GM13976 (cell line): Measurements from ENCODE around the gene PRCP.

Experiments
- DNase-seq: peaks from one replicate; pipeline ENCODE4 v3.0.0; 2012; ENCODE audit warnings: low spot score
- in situ Hi-C: fragments of 300-500 bp; cut with MboI; formaldehyde crosslinking; loops from one replicate; pipeline ENCODE4 v1.12.0; 2022; ENCODE audit warnings: low sequenced_read_pairs, mixed read lengths, inconsistent platforms; ENCODE audit not compliant: unreplicated experiment
- TF ChIP-seq, protein P1 (sequence below): IDR thresholded peaks from 2 replicates; pipeline ENCODE4 v1.5.1; 2012; ENCODE audit warnings: borderline replicate concordance, mild to moderate bottlenecking; ENCODE audit not compliant: insufficient read depth; ENCODE audit errors: extremely low read depth, missing control alignments, control extremely low read depth

PRCP gene

DNA sequence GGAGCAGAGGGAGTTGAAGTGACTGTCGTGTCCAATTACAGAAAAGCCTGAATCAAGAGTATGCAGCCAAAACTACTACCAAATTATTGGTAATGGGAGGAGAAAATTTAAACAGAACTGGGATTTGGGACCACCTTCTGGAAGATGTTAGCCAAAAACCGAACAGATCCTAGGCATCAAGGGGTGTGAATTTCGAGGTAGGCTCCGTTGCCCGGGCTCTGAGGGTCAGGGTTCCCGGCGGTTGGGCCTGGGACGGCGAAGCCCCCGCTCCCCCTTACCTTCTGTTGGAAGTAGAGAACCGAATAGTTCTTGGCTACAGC lies 313 bp downstream of the PRCP start:
- in situ Hi-C loops, result loop anchor here (10.0 kb wide), 1 partner anchor 175 kb away; the partner anchor contains the start of gene RAB30
- DNase-seq, result no peak
- TF ChIP-seq, protein P1, sequence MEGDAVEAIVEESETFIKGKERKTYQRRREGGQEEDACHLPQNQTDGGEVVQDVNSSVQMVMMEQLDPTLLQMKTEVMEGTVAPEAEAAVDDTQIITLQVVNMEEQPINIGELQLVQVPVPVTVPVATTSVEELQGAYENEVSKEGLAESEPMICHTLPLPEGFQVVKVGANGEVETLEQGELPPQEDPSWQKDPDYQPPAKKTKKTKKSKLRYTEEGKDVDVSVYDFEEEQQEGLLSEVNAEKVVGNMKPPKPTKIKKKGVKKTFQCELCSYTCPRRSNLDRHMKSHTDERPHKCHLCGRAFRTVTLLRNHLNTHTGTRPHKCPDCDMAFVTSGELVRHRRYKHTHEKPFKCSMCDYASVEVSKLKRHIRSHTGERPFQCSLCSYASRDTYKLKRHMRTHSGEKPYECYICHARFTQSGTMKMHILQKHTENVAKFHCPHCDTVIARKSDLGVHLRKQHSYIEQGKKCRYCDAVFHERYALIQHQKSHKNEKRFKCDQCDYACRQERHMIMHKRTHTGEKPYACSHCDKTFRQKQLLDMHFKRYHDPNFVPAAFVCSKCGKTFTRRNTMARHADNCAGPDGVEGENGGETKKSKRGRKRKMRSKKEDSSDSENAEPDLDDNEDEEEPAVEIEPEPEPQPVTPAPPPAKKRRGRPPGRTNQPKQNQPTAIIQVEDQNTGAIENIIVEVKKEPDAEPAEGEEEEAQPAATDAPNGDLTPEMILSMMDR, result no peak

DNA sequence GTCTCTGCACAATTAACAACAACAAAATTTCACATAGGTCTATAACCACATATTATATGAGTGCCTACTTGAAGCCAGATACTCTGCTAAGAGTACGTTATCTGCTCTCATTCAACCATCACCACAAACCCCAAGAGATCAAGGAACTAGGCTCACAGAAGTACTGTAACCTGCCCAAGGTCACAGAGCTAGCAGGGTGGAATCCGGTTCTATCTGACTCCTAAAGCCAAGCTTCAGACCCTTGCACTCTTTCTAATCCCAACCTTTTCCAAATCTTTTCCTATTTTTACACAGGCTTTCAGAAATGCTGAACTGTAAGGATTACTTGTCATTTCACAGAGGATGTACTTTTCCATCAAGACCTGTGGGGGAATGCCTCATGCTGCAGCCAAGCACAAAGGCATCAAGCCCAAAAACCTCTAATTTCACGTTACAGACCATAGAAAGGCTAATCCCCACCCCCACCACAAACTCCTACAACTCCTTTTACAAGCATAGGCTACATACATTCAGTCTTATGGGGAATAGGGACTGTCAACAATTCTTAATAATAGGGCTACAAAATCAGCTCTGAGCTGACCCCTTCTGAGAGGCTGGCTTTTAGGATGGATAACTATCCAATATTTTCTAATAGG lies 927 bp downstream of the PRCP start:
- in situ Hi-C loops, result no loop called here
- DNase-seq, result no peak
- TF ChIP-seq, protein P1, result no peak

DNA sequence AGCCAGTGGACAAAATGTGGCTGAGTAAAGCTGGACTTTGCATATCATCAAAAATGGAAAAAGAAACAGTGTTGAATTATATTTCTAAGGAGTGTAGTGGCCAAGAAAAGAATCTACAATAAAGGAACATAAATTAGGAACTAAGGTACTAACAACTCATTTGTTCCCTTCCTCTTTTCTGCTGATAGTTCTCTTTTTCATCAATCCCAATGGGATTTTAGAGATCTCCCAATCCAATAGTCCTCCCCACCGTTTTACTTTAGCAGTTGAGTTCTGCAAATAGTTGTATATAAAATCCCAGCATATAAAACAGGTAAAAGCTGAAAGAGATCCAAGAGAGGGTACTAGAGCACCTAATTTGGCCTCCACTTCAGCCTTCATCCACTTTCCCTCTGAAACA lies 2.0 kb downstream of the PRCP start:
- TF ChIP-seq, protein P1, result no peak
- in situ Hi-C loops, result no loop called here
- no peak for DNase-seq

DNA sequence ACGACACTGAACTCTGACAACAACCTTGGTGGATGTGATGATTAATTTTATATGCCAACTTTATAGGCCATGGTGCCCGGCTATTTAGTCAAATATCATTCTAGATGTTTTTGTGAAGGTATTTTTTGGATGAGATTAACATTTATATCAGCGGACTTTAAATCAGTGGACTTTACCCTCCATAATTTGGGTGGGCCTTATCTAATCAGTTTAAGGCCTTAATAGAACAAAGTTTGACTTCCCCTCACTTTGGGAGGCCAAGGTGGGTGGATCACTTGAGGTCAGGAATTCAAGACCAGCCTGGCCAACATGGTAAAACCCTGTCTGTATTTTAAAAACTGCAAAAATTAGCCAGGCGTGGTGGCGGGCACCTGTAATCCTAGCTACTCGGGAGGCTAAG lies 4.0 kb downstream of the PRCP start:
- no peak for DNase-seq
- TF ChIP-seq, protein P1, result no peak
- in situ Hi-C loops, result no loop called here

DNA sequence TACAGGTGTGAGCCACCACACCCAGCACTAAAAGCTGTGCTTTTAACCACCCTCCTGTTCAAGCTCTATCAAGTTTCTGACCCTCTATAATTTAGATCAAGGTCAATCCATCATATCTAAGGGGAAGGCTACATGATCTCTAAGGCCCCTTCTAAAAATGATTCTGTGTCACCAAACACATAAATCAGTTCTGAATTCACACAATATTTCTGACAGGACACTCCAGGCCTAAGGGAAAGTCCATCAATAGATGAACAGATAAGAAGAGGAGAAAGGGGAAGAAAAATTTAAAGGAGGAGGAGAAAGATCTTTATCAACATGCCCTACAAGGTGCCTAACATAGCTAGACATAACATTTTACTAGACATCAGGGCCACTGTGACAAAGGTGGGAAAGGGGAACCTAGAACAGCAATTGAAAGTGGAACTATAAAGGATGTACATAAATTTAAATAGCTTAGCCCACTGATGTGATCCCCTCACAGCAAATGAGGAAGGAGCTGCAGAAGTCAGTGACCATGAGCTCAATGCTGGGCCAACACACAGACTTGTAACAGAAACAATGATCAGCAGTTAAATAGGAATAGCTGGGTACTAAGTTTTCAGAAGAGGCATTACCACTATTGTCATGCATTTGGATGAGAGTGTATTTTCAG lies 4.7 kb downstream of the PRCP start:
- in situ Hi-C loops, result no loop called here
- peak; percentile 46 for DNase-seq

DNA sequence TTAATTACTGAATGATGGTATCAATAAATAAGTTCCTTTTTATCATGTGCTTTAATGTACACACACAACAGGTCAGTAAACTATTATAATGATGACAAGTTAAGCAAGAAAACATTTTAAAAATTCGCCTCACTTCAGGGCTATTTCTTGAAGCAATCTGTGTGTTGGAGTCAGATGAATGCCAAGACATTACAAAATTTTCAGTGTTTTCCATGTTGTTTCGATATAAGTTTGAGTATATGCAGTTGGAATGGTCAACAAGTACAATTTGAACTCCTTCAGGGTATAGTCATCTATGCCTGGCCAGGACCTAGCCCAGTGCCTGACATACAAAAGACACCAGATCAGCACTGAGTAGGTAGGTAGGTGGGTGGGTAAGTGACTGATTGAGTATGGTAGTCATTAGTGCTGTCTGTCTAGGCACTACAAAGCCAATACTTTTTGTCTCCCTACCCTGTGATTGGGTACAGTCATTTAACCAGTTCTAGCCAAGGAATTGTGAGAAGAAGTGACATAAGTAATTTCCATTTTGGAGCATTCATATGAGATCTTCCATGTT lies 7.5 kb downstream of the PRCP start:
- DNase-seq, result no peak
- in situ Hi-C loops, result no loop called here
- TF ChIP-seq, protein P1, result no peak

More for the DNA sequence above, 4.7 kb downstream of the PRCP start:
- TF ChIP-seq, protein P1, result no peak
